Endothelial cell of umbilical vein (primary cell): ENCODE results near the gene SCIN. TPM values are rescaled to one million over a fixed set of nuclear protein-coding genes. Genes with fewer than 3 reads are reported as not detected.
"Not testable (repeated sequence)": the region's sequence is repeated elsewhere in the genome, so short reads cannot be mapped to it uniquely, and the experiment has no call there.

Experiments used
- BruUV-seq: library from RNA; stranded (reverse); fragments of 400-500 nt; replicated peaks from 2 replicates; lab custom pipeline; 2021; lab: Mats Ljungman, UMichigan
- CTCF ChIA-PET: fragments of 300-600, 350-600 bp; sonication (Branson Sonifier 250); formaldehyde crosslinking; loops from one replicate; lab custom pipeline; 2021; ENCODE audit warnings: antibody characterized with exemption, inconsistent platforms; lab: Charles Lee
- POLR2A ChIA-PET: fragments of 300-600, 350-600 bp; sonication (Branson Sonifier 250); formaldehyde crosslinking; loops from one replicate; lab custom pipeline; 2021; ENCODE audit warnings: antibody characterized with exemption, inconsistent platforms; lab: Charles Lee
- DNase-seq: peaks from one replicate; pipeline ENCODE4 v3.0.0-alpha.2; 2011; ENCODE audit warnings: low read depth, low spot score
- FAIRE-seq: peaks from 2 replicates; lab custom pipeline; 2011; peaks lifted over from hg19 to GRCh38; lab: Jason Lieb, UNC
- H2AFZ ChIP-seq: 2 replicates; pipeline ENCODE4 v1.6.0; 2012; ENCODE audit warnings: low read depth, low read length, control low read depth, inconsistent platforms
- H3K27ac ChIP-seq: 2 replicates; pipeline ENCODE4 v1.5.1; 2011; ENCODE audit warnings: low read depth, mild to moderate bottlenecking, control low read depth, low read length, moderate library complexity; ENCODE audit not compliant: insufficient read depth
- H3K27me3 ChIP-seq, 2 experiments: 2 replicates each; pipeline versions ENCODE4 v1.6.0 to v1.6.1; 2011; ENCODE audit warnings: low read length in 2 of 2, mixed read lengths in 1 of 2; ENCODE audit not compliant: control insufficient read depth in 2 of 2, insufficient read depth in 2 of 2
- H3K36me3 ChIP-seq, 2 experiments: 2 replicates in 1 of 2; 3 replicates in 1 of 2; pipeline ENCODE4 v1.5.1; 2011; ENCODE audit warnings: low read length in 2 of 2, mild to moderate bottlenecking in 1 of 2, moderate library complexity in 1 of 2; ENCODE audit not compliant: control insufficient read depth in 2 of 2, insufficient read depth in 2 of 2; ENCODE audit errors: extremely low read depth in 1 of 2
- H3K4me1 ChIP-seq: 3 replicates; pipeline ENCODE4 v1.5.1; 2011; ENCODE audit warnings: mild to moderate bottlenecking, low read length; ENCODE audit not compliant: control insufficient read depth, insufficient read depth; ENCODE audit errors: extremely low read depth
- H3K4me2 ChIP-seq: 2 replicates; pipeline ENCODE4 v1.6.1; 2011; ENCODE audit warnings: low read length, control low read depth, mixed read lengths; ENCODE audit not compliant: insufficient read depth
- H3K4me3 ChIP-seq, 3 experiments: fragments of 200-600 bp in 1 of 3; sonication (generic), shearing (Covaris generic) in 1 of 3; replicated peaks in 1 of 3; 2 replicates each; pipeline ENCODE4 v1.5.1; 2011 to 2016; ENCODE audit warnings: control low read depth in 3 of 3, low read length in 3 of 3, mild to moderate bottlenecking in 2 of 3, inconsistent platforms in 1 of 3, low read depth in 1 of 3, moderate library complexity in 1 of 3; ENCODE audit not compliant: insufficient read depth in 1 of 3
- H3K79me2 ChIP-seq: 2 replicates; pipeline ENCODE4 v1.6.0; 2012; ENCODE audit warnings: low read length, inconsistent platforms; ENCODE audit not compliant: control insufficient read depth, insufficient read depth
- H3K9ac ChIP-seq: replicated peaks from 2 replicates; pipeline ENCODE3; 2011; ENCODE audit warnings: low read length, control low read depth; ENCODE audit not compliant: insufficient read depth; ENCODE audit errors: extremely low read depth
- H3K9me1 ChIP-seq: replicated peaks from 3 replicates; pipeline ENCODE4 v1.6.0; 2011; ENCODE audit warnings: mild to moderate bottlenecking, low read length; ENCODE audit not compliant: control insufficient read depth, insufficient read depth; ENCODE audit errors: extremely low read depth
- H3K9me3 ChIP-seq: replicated peaks from 2 replicates; pipeline ENCODE4 v1.5.1; 2012; ENCODE audit warnings: low read length, inconsistent platforms; ENCODE audit not compliant: control insufficient read depth, insufficient read depth
- H4K20me1 ChIP-seq: replicated peaks from 2 replicates; pipeline ENCODE3; 2011; ENCODE audit warnings: mild to moderate bottlenecking, low read length; ENCODE audit not compliant: control insufficient read depth, insufficient read depth; ENCODE audit errors: extremely low read depth
- FOS ChIP-seq: IDR thresholded peaks from 2 replicates; pipeline ENCODE4 v1.6.1; 2011; ENCODE audit warnings: mild to moderate bottlenecking, low read length, moderate library complexity, borderline replicate concordance; ENCODE audit not compliant: insufficient read depth
- GATA2 ChIP-seq: IDR thresholded peaks from 2 replicates; pipeline ENCODE4 v1.7.0; 2011; ENCODE audit warnings: low read depth, mild to moderate bottlenecking, moderate library complexity, mixed read lengths, low read length; ENCODE audit not compliant: insufficient read length, insufficient read depth
- JUN ChIP-seq: IDR thresholded peaks from 2 replicates; pipeline ENCODE4 v1.6.1; 2011; ENCODE audit warnings: borderline replicate concordance, low read depth; ENCODE audit not compliant: insufficient read length, insufficient read depth
- MAX ChIP-seq: IDR thresholded peaks from 2 replicates; pipeline ENCODE4 v1.6.1; 2011; ENCODE audit not compliant: insufficient read depth, insufficient read length
- MYC ChIP-seq: IDR thresholded peaks from one replicate; pipeline ENCODE4 v1.6.1; 2011; ENCODE audit warnings: mild to moderate bottlenecking, low read depth, low read length
- POLR2A ChIP-seq: IDR thresholded peaks from 2 replicates; pipeline ENCODE4 v1.6.1; 2012; ENCODE audit warnings: low read depth, mild to moderate bottlenecking, control low read depth, low read length
- POLR2AphosphoS5 ChIP-seq: IDR thresholded peaks from 2 replicates; pipeline ENCODE4 v1.6.1; 2012; ENCODE audit warnings: low read depth, mild to moderate bottlenecking, control low read depth, low read length, moderate library complexity; ENCODE audit not compliant: insufficient read depth
- dilution Hi-C: fragments of 300-500 bp; cut with MboI; formaldehyde crosslinking; loops from one replicate; pipeline ENCODE4 v1.15.0; 2019; ENCODE audit warnings: low sequenced_read_pairs; ENCODE audit not compliant: extremely low pct_ligation_motif_present
- intact Hi-C: fragments of 100-400 bp; cut with micrococcal nuclease; formaldehyde crosslinking; loops from one replicate; pipeline ENCODE4 v1.10.0; 2022
- polyA plus RNA-seq, 4 experiments: library from polyadenylated mRNA; depleted of rRNA in 3 of 4; stranded (reverse) in 3 of 4; unstranded in 1 of 4; fragments of >200 nt; gene quantifications; 2 replicates each; pipeline versions ENCODE4 v1.2.1 to v1.2.3, GENCODE V29; 2011 to 2012; ENCODE audit warnings: missing spikeins in 1 of 4
- total RNA-seq: library from RNA; stranded (reverse); gene quantifications from 2 replicates; pipeline ENCODE4 v1.2.3, GENCODE V29; 2021

SCIN gene
- total and polyA plus RNA-seq, 2 donors (not counting 3 experiments of a cell fraction or from before 2014, with no cell fraction given) = 0.07 to 0.69 TPM

- CTCF ChIA-PET = interaction anchor here (0.7 to 12.2 kb wide), 8 partner anchors 26 to 572 kb away, joined by 3 to 219 read pairs (median 4); no protein-coding TSS in a partner anchor
- TF ChIP-seq JUN = no peak
- TF ChIP-seq MYC = no peak
- TF ChIP-seq POLR2AphosphoS5 = no peak
- no peak for TF ChIP-seq MAX
- TF ChIP-seq GATA2 = no peak
- no peak for TF ChIP-seq POLR2A
- TF ChIP-seq FOS = no peak
- no peak overlapping the region for H3K27ac ChIP-seq
- H3K27me3 ChIP-seq = no peaks in the 10 kb centered on the region
- no peak overlapping the region for H2AFZ ChIP-seq
- H3K36me3 ChIP-seq = no peaks in the 10 kb centered on the region
- H3K79me2 ChIP-seq = peaks cover 44% of the 10 kb centered on the region
- peaks cover 18% of the 10 kb centered on the region for H3K4me1 ChIP-seq
- no TSS peak for BruUV-seq
- H3K9me1 ChIP-seq = no peaks in the 10 kb centered on the region
- POLR2A ChIA-PET = interaction anchor here (0.7 to 3.0 kb wide), 4 partner anchors 38 to 529 kb away, joined by 4 to 10 read pairs (median 4); no protein-coding TSS in a partner anchor
- H3K4me3 ChIP-seq = peak overlapping the region; percentile 9 to 93 (median 85)
- no peak for FAIRE-seq
- peak overlapping the region; percentile 92 for H3K4me2 ChIP-seq
- H4K20me1 ChIP-seq = peaks cover 4% of the 10 kb centered on the region
- intact Hi-C loops = no loop called here
- no peaks in the 10 kb centered on the region for H3K9me3 ChIP-seq
- peak overlapping the region; percentile 12 for H3K9ac ChIP-seq
- dilution Hi-C loops = no loop called here
- DNase-seq = peak; percentile 44
Observed at GRCh38 chr7:12690041-12690878, 119.7 kb downstream of the SCIN start.

- POLR2A ChIA-PET = interaction anchor here (3.0 kb wide), 1 partner anchor 37 kb away, joined by 10 read pairs; no protein-coding TSS in a partner anchor
- FAIRE-seq, H3K9me1 ChIP-seq, H3K4me2 ChIP-seq, dilution Hi-C loops, H4K20me1 ChIP-seq, H3K9me3 ChIP-seq, H3K27me3 ChIP-seq, H3K9ac ChIP-seq, intact Hi-C loops, H3K27ac ChIP-seq, H2AFZ ChIP-seq, BruUV-seq, H3K36me3 ChIP-seq: not testable (repeated sequence)
- CTCF ChIA-PET = interaction anchor here (0.6 to 12.2 kb wide), 3 partner anchors 34 to 425 kb away, joined by 3 to 219 read pairs (median 3); no protein-coding TSS in a partner anchor
- Histone ChIP-seq H3K4me1 (peaks cover 18% of the 10 kb centered on the region), H3K4me3 (peak overlapping the region in 1 of 3 experiments; percentile 22), H3K79me2 (peaks cover 44% of the 10 kb centered on the region)
- DNase-seq = peak; percentile 17
Observed at GRCh38 chr7:12691388-12691787, 120.9 kb downstream of the SCIN start.
